Effector memory CD4-positive, alpha-beta T cell (primary cell): ENCODE measurements around the gene SERPINF2.
"Not testable (repeated sequence)": the region's sequence is repeated elsewhere in the genome, so short reads cannot be mapped to it uniquely, and the experiment has no call there.

ENCODE experiments used
- DNase-seq, 3 donors: peaks; one replicate each; pipeline ENCODE4 v3.0.0-alpha.2; 2020
- H3K27ac ChIP-seq: 2 replicates; pipeline ENCODE4 v1.7.0; 2013; ENCODE audit warnings: mild to moderate bottlenecking, low read length, moderate library complexity; ENCODE audit not compliant: insufficient read depth, poor library complexity, severe bottlenecking
- H3K27me3 ChIP-seq: replicated peaks from 2 replicates; pipeline ENCODE4 v1.7.0; 2013; ENCODE audit warnings: mild to moderate bottlenecking, low read length; ENCODE audit not compliant: insufficient read depth, control insufficient read depth, poor library complexity, severe bottlenecking
- H3K36me3 ChIP-seq: 2 replicates; pipeline ENCODE4 v1.7.0; 2013; ENCODE audit warnings: mild to moderate bottlenecking, low read length, moderate library complexity; ENCODE audit not compliant: control insufficient read depth, insufficient read depth
- H3K4me1 ChIP-seq: 2 replicates; pipeline ENCODE4 v1.7.0; 2013; ENCODE audit warnings: low read length, mild to moderate bottlenecking; ENCODE audit not compliant: control insufficient read depth, insufficient read depth, poor library complexity, severe bottlenecking
- H3K4me3 ChIP-seq: 2 replicates; pipeline ENCODE4 v1.7.0; 2013; ENCODE audit warnings: low read length, low read depth, mild to moderate bottlenecking; ENCODE audit not compliant: insufficient read depth, poor library complexity, severe bottlenecking
- H3K9me3 ChIP-seq: 2 replicates; pipeline ENCODE4 v1.7.0; 2013; ENCODE audit warnings: mild to moderate bottlenecking, low read length, moderate library complexity; ENCODE audit not compliant: control insufficient read depth

SERPINF2 gene

DNA sequence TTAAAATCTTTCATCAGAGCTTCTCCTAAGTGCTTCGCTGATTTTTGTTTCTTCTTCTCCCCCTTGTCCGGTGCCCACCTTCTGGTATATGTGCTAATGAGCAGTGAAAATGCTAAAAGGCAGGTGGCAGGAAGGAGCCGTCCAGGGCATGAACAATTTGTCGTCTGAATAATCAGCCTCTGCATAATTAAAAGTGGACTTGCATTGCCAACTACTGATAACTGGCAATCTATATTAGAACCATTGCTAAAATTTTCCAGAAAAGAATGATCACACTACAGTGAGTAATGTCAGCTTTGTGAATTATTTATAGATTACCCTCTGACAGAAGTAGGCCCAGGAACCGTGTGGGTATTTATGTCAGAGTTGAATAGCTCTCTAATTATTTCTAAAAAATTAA lies 47.3 kb downstream of the SERPINF2 start:
- no peaks in the 10 kb centered on the region for H3K9me3 ChIP-seq
- no peaks in the 10 kb centered on the region for H3K4me1 ChIP-seq
- DNase-seq, result no peak
- no peaks in the 10 kb centered on the region for H3K27me3 ChIP-seq
- H3K27ac ChIP-seq, result no peak overlapping the region
- H3K36me3 ChIP-seq, result peaks cover 23% of the 10 kb centered on the region
- no peak overlapping the region for H3K4me3 ChIP-seq

DNA sequence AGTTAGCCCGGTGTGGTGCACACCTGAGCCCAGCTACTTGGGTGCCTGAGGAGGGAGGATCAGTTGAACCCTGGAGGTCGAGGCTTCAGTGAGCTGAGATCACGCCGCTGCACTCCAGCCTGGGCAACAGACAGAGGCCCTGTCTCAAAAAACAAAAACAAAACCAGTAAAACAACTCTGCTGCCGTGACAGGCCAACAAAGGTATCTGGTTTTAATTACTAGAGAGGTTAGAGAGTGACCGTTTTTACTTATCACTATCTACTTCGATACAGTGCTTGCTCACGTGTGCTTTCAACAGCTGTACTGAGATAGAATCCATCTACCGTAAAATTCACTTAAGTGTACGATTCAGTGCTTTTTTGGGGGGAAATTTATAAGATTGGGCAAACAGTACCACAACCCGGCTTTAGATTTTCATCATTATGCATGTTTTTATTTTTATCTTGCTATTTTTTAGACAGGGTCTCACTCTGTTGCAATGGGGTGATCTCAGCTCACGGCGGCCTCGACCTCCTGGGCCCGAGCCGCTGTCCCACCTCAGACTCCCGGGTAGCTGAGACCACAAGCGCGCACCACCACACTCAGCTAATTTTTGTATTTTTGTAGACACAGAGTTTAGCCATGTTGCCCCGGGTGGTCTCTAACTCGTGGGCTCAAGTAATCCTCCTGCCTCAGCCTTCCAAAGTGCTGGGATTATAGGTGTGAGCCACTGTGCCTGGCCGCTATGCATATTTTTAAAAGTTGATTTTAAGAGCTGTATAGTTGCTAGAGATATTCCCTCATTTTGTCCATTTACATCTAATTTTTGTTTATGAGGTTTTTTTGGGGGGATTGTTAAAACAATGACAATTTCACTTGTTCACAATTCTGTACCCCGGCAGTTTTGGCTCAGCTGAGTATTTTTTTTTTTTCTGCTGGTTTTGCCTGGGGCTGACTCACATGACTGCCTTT lies 50.1 kb downstream of the SERPINF2 start:
- Histone ChIP-seq H3K27ac (no peak overlapping the region), H3K4me1 (no peaks in the 10 kb centered on the region), H3K9me3 (no peaks in the 10 kb centered on the region), H3K27me3 (no peaks in the 10 kb centered on the region), H3K4me3 (no peak overlapping the region), H3K36me3 (no peaks in the 10 kb centered on the region)
- DNase-seq, result no peak

DNA sequence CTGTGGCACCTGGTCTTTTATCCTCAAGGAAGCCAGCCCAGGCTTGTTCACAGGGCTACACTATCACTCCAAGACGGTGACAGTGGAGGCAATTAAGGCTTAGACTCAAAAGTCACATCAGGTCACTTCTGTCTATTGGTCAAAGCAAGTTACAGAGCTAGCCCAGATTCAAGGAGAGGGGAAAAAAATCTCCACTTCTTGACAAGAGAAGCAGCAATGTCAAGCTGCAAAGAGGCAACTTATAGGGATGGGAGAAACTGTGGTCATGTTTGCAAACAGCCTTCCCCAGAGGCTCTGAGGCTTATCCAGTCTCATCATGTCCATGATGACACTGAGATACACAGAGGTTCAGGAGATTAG lies 50.8 kb downstream of the SERPINF2 start:
- Histone ChIP-seq H3K4me3 (no peak overlapping the region), H3K27me3 (no peaks in the 10 kb centered on the region), H3K36me3 (no peaks in the 10 kb centered on the region), H3K9me3 (no peaks in the 10 kb centered on the region), H3K4me1 (no peaks in the 10 kb centered on the region), H3K27ac (no peak overlapping the region)
- no peak for DNase-seq

DNA sequence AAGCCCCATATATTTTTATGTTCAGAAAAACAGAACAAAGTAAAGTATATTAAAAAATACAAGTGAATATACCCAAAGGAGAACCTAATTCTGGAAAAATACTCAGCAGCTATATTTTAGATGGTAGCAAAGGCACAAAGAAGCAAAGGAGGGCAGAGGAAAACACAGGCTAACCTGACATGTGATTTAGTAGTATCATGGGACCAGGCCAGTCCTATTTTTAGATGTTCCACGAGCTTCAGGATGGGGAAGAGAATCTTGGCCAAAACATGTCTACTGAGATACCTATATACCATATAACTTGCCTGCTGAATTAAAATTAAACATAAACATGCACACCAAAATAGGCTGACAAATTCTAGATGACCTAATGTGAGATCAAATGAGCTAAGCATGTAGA lies 54.1 kb downstream of the SERPINF2 start:
- DNase-seq, result no peak
- Histone ChIP-seq H3K4me3 (no peak overlapping the region), H3K36me3 (peaks cover 8% of the 10 kb centered on the region), H3K27me3 (no peaks in the 10 kb centered on the region), H3K4me1 (no peaks in the 10 kb centered on the region), H3K27ac (no peak overlapping the region), H3K9me3 (no peaks in the 10 kb centered on the region)

DNA sequence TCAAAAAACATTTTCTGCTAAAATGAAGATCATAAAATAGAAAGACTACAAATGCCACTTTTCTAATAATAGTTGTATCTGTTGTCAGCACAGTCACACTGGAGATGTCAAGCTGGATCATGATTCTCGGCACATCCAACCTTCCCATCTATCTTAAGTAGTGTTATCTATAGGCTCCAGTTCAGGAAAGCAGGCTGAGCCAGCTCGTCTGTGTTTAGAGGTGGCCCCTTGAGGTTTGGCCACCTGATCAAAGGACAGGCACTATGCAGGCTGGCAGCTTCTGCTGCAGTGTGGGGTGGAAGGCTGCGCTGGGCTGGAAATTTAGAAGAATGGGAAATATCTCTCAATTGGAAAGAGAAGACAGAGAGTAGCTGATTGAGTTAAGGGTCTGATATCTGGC lies 54.7 kb downstream of the SERPINF2 start:
- Histone ChIP-seq H3K27me3 (no peaks in the 10 kb centered on the region), H3K4me1 (no peaks in the 10 kb centered on the region), H3K4me3 (no peak overlapping the region), H3K36me3 (peaks cover 8% of the 10 kb centered on the region), H3K27ac (no peak overlapping the region), H3K9me3 (no peaks in the 10 kb centered on the region)
- DNase-seq, result no peak

DNA sequence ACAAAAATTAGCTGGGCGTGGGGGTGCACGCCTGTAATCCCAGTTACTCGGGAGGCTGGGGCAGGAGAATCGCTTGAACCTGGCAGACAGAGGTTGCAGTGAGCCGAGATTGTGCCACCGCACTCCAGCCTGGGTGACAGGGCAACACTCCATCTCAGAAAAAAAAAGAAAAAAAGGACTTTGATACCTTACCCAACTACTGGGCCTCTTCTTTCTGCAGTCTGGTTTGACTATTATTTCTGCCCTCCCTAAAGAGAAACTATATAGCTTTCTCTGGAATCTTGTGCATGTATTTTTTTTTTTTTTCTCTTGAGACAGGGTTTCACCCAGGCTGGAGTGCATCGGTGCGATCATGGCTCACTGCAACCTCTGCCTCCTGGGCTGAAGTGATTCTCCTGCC lies 55.2 kb downstream of the SERPINF2 start:
- H3K9me3 ChIP-seq, H3K27me3 ChIP-seq, H3K4me3 ChIP-seq, H3K4me1 ChIP-seq, DNase-seq, H3K27ac ChIP-seq: not testable (repeated sequence)
- peaks cover 10% of the 10 kb centered on the region for H3K36me3 ChIP-seq

DNA sequence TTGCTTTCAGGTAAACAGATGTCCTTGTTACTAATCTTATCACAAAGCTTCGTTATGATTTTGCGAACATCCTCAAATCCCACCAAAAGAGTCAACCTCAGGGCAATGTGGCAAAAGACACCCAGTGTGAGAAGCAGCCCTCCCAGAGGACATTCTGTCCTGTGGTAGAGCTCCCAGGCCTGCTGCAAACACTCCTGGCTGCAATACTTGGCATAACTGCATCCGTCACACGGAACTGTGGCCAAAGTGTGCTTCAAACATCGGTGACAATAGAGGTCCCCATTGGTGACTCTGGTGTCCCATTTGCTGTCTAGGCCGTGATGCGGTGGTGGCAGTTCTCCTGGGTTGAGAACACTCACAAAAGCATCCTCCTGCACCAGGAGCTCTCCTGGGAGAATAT lies 57.6 kb downstream of the SERPINF2 start:
- Histone ChIP-seq H3K4me1 (no peaks in the 10 kb centered on the region), H3K4me3 (no peak overlapping the region), H3K27me3 (no peaks in the 10 kb centered on the region), H3K36me3 (peaks cover 18% of the 10 kb centered on the region), H3K9me3 (no peaks in the 10 kb centered on the region), H3K27ac (no peak overlapping the region)
- no peak for DNase-seq

DNA sequence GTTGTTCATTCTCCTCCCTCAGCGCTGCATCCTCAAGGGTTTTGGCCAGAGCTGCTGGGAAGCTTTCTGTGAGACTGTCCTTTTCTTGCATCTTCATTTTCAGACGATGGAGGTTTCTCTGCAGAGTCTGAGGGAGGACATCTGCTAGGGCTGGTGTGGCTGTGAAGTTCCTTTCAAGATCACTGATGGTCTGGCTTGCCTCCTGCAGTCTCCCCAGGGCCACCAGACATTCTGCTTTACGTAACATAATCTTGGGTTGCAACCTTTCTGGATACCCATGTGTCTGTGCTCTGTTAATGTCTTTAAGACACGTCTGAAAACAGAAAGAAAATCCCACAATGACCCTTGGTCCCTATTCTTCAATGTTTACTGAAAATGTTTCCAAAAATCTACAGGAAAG lies 58.0 kb downstream of the SERPINF2 start:
- H3K36me3 ChIP-seq, result peaks cover 18% of the 10 kb centered on the region
- H3K4me3 ChIP-seq, result no peak overlapping the region
- DNase-seq, result no peak
- no peak overlapping the region for H3K27ac ChIP-seq
- no peaks in the 10 kb centered on the region for H3K4me1 ChIP-seq
- H3K9me3 ChIP-seq, result no peaks in the 10 kb centered on the region
- H3K27me3 ChIP-seq, result no peaks in the 10 kb centered on the region

DNA sequence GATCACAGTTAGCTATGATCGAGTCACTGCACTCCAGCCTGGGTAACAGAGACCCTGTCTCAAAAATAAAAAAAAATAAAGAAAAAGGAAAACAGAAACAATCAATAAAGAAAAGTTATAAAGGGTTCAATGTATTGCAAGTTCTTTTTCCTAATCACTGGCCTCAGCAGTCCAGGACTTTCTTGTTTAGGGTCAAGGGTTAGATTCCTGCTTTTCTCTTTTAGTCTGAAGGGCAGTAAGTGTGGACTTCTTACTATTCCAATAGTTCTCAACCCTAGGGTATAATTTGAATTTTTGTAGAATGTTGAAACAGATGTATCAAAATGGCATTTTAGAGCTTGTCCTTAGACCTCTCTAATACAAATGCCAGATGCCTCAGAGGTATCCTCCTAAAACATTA lies 59.8 kb downstream of the SERPINF2 start:
- Histone ChIP-seq H3K4me3 (no peak overlapping the region), H3K9me3 (no peaks in the 10 kb centered on the region), H3K27ac (no peak overlapping the region), H3K36me3 (peaks cover 18% of the 10 kb centered on the region), H3K4me1 (no peaks in the 10 kb centered on the region), H3K27me3 (no peaks in the 10 kb centered on the region)
- DNase-seq, result no peak

DNA sequence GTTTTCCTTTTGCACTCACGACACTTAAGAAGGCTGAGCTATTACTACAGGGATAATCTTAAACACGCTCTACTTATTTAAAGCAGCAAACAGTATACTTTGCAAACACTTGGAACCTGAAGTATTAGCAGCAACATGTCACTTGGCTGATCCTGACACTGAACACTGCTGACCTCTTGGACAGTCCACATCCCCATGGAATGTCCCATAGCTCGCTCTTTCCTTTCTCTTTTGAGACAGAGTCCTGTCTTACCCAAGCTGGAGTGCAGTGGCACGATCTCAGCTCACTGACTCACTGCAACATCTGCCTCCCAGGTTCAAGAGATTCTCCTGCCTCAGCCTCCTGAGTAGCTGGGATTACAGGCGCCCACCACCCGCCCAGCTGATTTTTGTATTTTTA lies 60.6 kb downstream of the SERPINF2 start:
- no peak overlapping the region for H3K4me3 ChIP-seq
- no peaks in the 10 kb centered on the region for H3K9me3 ChIP-seq
- H3K36me3 ChIP-seq, result peaks cover 18% of the 10 kb centered on the region
- no peaks in the 10 kb centered on the region for H3K4me1 ChIP-seq
- no peaks in the 10 kb centered on the region for H3K27me3 ChIP-seq
- no peak overlapping the region for H3K27ac ChIP-seq
- DNase-seq, result no peak
